HUES64 (cell line): Measurements from ENCODE around the gene ZFP92.
"Not testable (repeated sequence)": the region's sequence is repeated elsewhere in the genome, so short reads cannot be mapped to it uniquely, and the experiment has no call there.

Experiments used
- H3K27ac ChIP-seq: 2 replicates; pipeline ENCODE4 v1.7.0; 2013; ENCODE audit warnings: low read depth, low read length, inconsistent platforms
- H3K27me3 ChIP-seq: 2 replicates; pipeline ENCODE4 v1.6.1; 2013; ENCODE audit warnings: mild to moderate bottlenecking, low read length; ENCODE audit not compliant: insufficient read depth
- H3K36me3 ChIP-seq: 2 replicates; pipeline ENCODE4 v1.6.1; 2013; ENCODE audit warnings: mild to moderate bottlenecking, low read length; ENCODE audit not compliant: insufficient read depth
- H3K4me1 ChIP-seq: 2 replicates; pipeline ENCODE4 v1.6.1; 2013; ENCODE audit warnings: mild to moderate bottlenecking, low read length, moderate library complexity; ENCODE audit not compliant: insufficient read depth
- H3K4me3 ChIP-seq: 2 replicates; pipeline ENCODE4 v1.5.1; 2013; ENCODE audit warnings: mild to moderate bottlenecking, low read length, moderate library complexity
- H3K9ac ChIP-seq: 2 replicates; pipeline ENCODE4 v1.6.1; 2013; ENCODE audit warnings: mild to moderate bottlenecking, low read depth, low read length
- H3K9me3 ChIP-seq: 2 replicates; pipeline ENCODE4 v1.6.1; 2013; ENCODE audit warnings: low read depth, low read length; ENCODE audit not compliant: insufficient read depth
- WGBS: fragments of 150-250, 120-280 bp; methylation state at CpG from one replicate; pipeline ENCODE4 v1.1.7; 2013; ENCODE audit warnings: missing lambda C conversion rate; 5-methylcytosine and 5-hydroxymethylcytosine counted together

ZFP92 gene

GRCh38 chrX:153377727-153378126, 33.5 kb upstream of the ZFP92 start:
- Histone ChIP-seq H3K27me3 (no peaks in the 10 kb centered on the region), H3K27ac (no peak overlapping the region), H3K36me3 (no peaks in the 10 kb centered on the region), H3K4me3 (no peak overlapping the region), H3K4me1 (no peaks in the 10 kb centered on the region), H3K9ac (no peak overlapping the region), H3K9me3 (no peaks in the 10 kb centered on the region)
- 100% methylated on average over 2 of the region's 3 CpGs for WGBS

GRCh38 chrX:153378607-153379006, 32.7 kb upstream of the ZFP92 start:
- no peaks in the 10 kb centered on the region for H3K36me3 ChIP-seq
- no peak overlapping the region for H3K27ac ChIP-seq
- H3K9me3 ChIP-seq, result no peaks in the 10 kb centered on the region
- H3K4me3 ChIP-seq, result no peak overlapping the region
- H3K4me1 ChIP-seq, result no peaks in the 10 kb centered on the region
- 84% methylated on average over 4 of the region's 4 CpGs for WGBS
- no peak overlapping the region for H3K9ac ChIP-seq
- H3K27me3 ChIP-seq, result no peaks in the 10 kb centered on the region

GRCh38 chrX:153379508-153379907, 31.8 kb upstream of the ZFP92 start:
- Histone ChIP-seq H3K9me3 (no peaks in the 10 kb centered on the region), H3K27ac (no peak overlapping the region), H3K4me3 (no peak overlapping the region), H3K27me3 (no peaks in the 10 kb centered on the region), H3K4me1 (no peaks in the 10 kb centered on the region), H3K36me3 (no peaks in the 10 kb centered on the region), H3K9ac (no peak overlapping the region)
- 86% methylated on average over 9 of the region's 9 CpGs for WGBS

GRCh38 chrX:153379971-153380581, 31.2 kb upstream of the ZFP92 start:
- no peaks in the 10 kb centered on the region for H3K27me3 ChIP-seq
- no peaks in the 10 kb centered on the region for H3K9me3 ChIP-seq
- no peaks in the 10 kb centered on the region for H3K4me1 ChIP-seq
- H3K36me3 ChIP-seq, result no peaks in the 10 kb centered on the region
- no peak overlapping the region for H3K4me3 ChIP-seq
- no peak overlapping the region for H3K27ac ChIP-seq
- H3K9ac ChIP-seq, result no peak overlapping the region
- WGBS, result 90% methylated on average over 13 of the region's 13 CpGs

GRCh38 chrX:153380691-153381090, 30.6 kb upstream of the ZFP92 start:
- Histone ChIP-seq H3K27me3 (no peaks in the 10 kb centered on the region), H3K27ac (no peak overlapping the region), H3K36me3 (no peaks in the 10 kb centered on the region), H3K4me3 (no peak overlapping the region), H3K4me1 (no peaks in the 10 kb centered on the region), H3K9ac (no peak overlapping the region), H3K9me3 (no peaks in the 10 kb centered on the region)
- 92% methylated on average over 9 of the region's 9 CpGs for WGBS

- H3K27ac ChIP-seq, result no peak overlapping the region
- no peaks in the 10 kb centered on the region for H3K27me3 ChIP-seq
- H3K9me3 ChIP-seq, result no peaks in the 10 kb centered on the region
- no peaks in the 10 kb centered on the region for H3K36me3 ChIP-seq
- no peaks in the 10 kb centered on the region for H3K4me1 ChIP-seq
- H3K4me3 ChIP-seq, result no peak overlapping the region
- no peak overlapping the region for H3K9ac ChIP-seq
- WGBS, result 85% methylated on average over 12 of the region's 12 CpGs
These were observed 29.4 kb upstream of the ZFP92 start for GRCh38 chrX:153381684-153382532.

- H3K4me3 ChIP-seq, result no peak overlapping the region
- no peaks in the 10 kb centered on the region for H3K36me3 ChIP-seq
- no peaks in the 10 kb centered on the region for H3K27me3 ChIP-seq
- no peaks in the 10 kb centered on the region for H3K4me1 ChIP-seq
- no peak overlapping the region for H3K27ac ChIP-seq
- no peak overlapping the region for H3K9ac ChIP-seq
- H3K9me3 ChIP-seq, result no peaks in the 10 kb centered on the region
- WGBS, result 91% methylated on average over 3 of the region's 3 CpGs
These were observed 28.4 kb upstream of the ZFP92 start for GRCh38 chrX:153382563-153383482.

- H3K9me3 ChIP-seq, result no peaks in the 10 kb centered on the region
- no peaks in the 10 kb centered on the region for H3K27me3 ChIP-seq
- no peak overlapping the region for H3K4me3 ChIP-seq
- no peak overlapping the region for H3K9ac ChIP-seq
- no peak overlapping the region for H3K27ac ChIP-seq
- WGBS, result 89% methylated on average over 5 of the region's 6 CpGs
- no peaks in the 10 kb centered on the region for H3K36me3 ChIP-seq
- no peaks in the 10 kb centered on the region for H3K4me1 ChIP-seq
These were observed 26.9 kb upstream of the ZFP92 start for GRCh38 chrX:153384390-153384789.

- not testable (repeated sequence) for H3K4me3 ChIP-seq, H3K4me1 ChIP-seq, H3K9me3 ChIP-seq, H3K36me3 ChIP-seq, H3K27ac ChIP-seq, H3K9ac ChIP-seq, H3K27me3 ChIP-seq
- WGBS, result 81% methylated on average over 2 of the region's 2 CpGs
These were observed 26.3 kb upstream of the ZFP92 start for GRCh38 chrX:153384973-153385372.

- Histone ChIP-seq H3K9me3 (no peaks in the 10 kb centered on the region), H3K9ac (no peak overlapping the region)
- WGBS, result 90% methylated on average over 2 of the region's 5 CpGs
These were observed 25.2 kb upstream of the ZFP92 start for GRCh38 chrX:153386097-153386496.

GRCh38 chrX:153387345-153387744, 23.9 kb upstream of the ZFP92 start:
- no peaks in the 10 kb centered on the region for H3K4me1 ChIP-seq
- 86% methylated on average over 4 of the region's 5 CpGs for WGBS
- no peaks in the 10 kb centered on the region for H3K27me3 ChIP-seq
- H3K9ac ChIP-seq, result no peak overlapping the region
- H3K4me3 ChIP-seq, result no peak overlapping the region
- H3K27ac ChIP-seq, result no peak overlapping the region
- H3K9me3 ChIP-seq, result no peaks in the 10 kb centered on the region
- no peaks in the 10 kb centered on the region for H3K36me3 ChIP-seq

More at GRCh38 chrX:153386097-153386496, 25.2 kb upstream of the ZFP92 start:
- Histone ChIP-seq H3K4me1 (no peaks in the 10 kb centered on the region), H3K4me3 (no peak overlapping the region), H3K36me3 (no peaks in the 10 kb centered on the region), H3K27ac (no peak overlapping the region), H3K27me3 (no peaks in the 10 kb centered on the region)
